NCI-H2029 (cell line): ENCODE results near the gene LMF1.

ENCODE experiments used
- DNase-seq: peaks from one replicate; lab custom pipeline; 2025; lab: John Stamatoyannopoulos, UW

LMF1 gene

GRCh38 chr16:804193-805048, 166.4 kb downstream of the LMF1 start:
- no peak for DNase-seq

- DNase-seq = no peak
Measured at GRCh38 chr16:803754-804080, 167.1 kb downstream of the LMF1 start.
